ENCODE measurements around the gene GPR137. TPM values are rescaled to one million over a fixed set of nuclear protein-coding genes. Genes with fewer than 3 reads are reported as not detected.

GPR137 gene
- total RNA-seq, 1 donor from 2014 or later = 56.5 TPM

DNA sequence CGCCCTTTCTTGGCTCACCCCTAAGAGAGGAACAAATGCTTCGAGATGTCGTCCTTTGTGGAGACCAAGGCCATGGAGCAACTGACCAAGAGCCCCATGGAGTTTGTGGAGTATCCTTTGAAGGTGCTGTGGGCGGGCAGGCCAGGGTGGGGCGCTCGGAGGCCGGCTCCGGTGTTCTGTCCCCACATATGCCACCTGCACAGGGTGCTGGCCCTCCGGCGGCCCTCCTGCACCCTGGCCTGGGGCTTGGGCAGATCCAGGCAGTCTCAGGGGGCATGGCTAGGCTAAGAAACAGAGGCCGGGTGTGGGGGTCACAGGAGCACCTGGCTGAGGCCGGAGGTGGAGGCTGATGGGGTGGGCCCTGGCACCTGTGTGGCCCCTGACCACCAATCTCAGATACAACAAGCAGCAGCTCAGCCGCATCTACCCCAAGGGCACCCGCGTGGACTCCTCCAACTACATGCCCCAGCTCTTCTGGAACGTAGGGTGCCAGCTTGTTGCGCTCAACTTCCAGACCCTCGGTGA, 24.0 kb upstream of the GPR137 start:
- DNase-seq (ENCODE audit: low spot score, unreplicated experiment) = no peak
- Mint-ChIP-seq H3K9me3 (ENCODE audit: low read depth) (no peaks in the 10 kb centered on the region), H3K27me3 (no peaks in the 10 kb centered on the region), H3K36me3 (ENCODE audit: insufficient read depth) (peaks cover 17% of the 10 kb centered on the region), H3K27ac (no peak overlapping the region), H3K4me1 (ENCODE audit: low read depth) (no peaks in the 10 kb centered on the region), H3K4me3 (ENCODE audit: low read depth) (no peak overlapping the region)
- TF ChIP-seq, protein P1, sequence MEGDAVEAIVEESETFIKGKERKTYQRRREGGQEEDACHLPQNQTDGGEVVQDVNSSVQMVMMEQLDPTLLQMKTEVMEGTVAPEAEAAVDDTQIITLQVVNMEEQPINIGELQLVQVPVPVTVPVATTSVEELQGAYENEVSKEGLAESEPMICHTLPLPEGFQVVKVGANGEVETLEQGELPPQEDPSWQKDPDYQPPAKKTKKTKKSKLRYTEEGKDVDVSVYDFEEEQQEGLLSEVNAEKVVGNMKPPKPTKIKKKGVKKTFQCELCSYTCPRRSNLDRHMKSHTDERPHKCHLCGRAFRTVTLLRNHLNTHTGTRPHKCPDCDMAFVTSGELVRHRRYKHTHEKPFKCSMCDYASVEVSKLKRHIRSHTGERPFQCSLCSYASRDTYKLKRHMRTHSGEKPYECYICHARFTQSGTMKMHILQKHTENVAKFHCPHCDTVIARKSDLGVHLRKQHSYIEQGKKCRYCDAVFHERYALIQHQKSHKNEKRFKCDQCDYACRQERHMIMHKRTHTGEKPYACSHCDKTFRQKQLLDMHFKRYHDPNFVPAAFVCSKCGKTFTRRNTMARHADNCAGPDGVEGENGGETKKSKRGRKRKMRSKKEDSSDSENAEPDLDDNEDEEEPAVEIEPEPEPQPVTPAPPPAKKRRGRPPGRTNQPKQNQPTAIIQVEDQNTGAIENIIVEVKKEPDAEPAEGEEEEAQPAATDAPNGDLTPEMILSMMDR (IDR thresholded peaks at IDR 0.05; ENCODE audit: unreplicated experiment) = no peak

DNA sequence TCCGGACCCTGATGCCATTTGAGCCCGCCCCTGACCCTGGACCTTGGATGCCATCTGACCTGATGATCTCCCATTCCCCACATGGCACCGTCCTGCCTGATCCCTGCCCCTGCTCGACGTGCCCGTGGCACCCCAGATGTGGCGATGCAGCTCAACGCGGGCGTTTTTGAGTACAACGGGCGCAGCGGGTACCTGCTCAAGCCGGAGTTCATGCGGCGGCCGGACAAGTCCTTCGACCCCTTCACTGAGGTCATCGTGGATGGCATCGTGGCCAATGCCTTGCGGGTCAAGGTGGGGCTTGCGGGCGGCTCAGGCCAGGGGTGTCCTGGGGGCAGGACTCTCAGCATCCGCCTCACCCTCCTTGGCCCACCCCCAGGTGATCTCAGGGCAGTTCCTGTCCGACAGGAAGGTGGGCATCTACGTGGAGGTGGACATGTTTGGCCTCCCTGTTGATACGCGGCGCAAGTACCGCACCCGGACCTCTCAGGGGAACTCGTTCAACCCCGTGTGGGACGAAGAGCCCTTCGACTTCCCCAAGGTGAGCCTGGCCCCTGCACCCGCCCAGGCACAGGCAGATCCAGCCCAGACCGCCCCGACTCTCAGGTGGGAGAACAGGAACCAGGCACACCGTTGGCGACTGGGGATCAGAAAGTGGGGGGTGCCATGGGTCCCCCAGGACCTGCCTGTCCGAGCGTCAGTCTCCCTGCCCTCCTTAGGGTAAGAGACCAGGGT, 23.2 kb upstream of the GPR137 start:
- H3K4me3 Mint-ChIP-seq (ENCODE audit: low read depth) = no peak overlapping the region
- DNase-seq (ENCODE audit: low spot score, unreplicated experiment) = no peak
- no peak overlapping the region for H3K27ac Mint-ChIP-seq
- no peaks in the 10 kb centered on the region for H3K4me1 Mint-ChIP-seq (ENCODE audit: low read depth)
- TF ChIP-seq, protein P1 (IDR thresholded peaks at IDR 0.05; ENCODE audit: unreplicated experiment) = no peak
- H3K27me3 Mint-ChIP-seq = no peaks in the 10 kb centered on the region
- peaks cover 17% of the 10 kb centered on the region for H3K36me3 Mint-ChIP-seq (ENCODE audit: insufficient read depth)
- H3K9me3 Mint-ChIP-seq (ENCODE audit: low read depth) = no peaks in the 10 kb centered on the region

DNA sequence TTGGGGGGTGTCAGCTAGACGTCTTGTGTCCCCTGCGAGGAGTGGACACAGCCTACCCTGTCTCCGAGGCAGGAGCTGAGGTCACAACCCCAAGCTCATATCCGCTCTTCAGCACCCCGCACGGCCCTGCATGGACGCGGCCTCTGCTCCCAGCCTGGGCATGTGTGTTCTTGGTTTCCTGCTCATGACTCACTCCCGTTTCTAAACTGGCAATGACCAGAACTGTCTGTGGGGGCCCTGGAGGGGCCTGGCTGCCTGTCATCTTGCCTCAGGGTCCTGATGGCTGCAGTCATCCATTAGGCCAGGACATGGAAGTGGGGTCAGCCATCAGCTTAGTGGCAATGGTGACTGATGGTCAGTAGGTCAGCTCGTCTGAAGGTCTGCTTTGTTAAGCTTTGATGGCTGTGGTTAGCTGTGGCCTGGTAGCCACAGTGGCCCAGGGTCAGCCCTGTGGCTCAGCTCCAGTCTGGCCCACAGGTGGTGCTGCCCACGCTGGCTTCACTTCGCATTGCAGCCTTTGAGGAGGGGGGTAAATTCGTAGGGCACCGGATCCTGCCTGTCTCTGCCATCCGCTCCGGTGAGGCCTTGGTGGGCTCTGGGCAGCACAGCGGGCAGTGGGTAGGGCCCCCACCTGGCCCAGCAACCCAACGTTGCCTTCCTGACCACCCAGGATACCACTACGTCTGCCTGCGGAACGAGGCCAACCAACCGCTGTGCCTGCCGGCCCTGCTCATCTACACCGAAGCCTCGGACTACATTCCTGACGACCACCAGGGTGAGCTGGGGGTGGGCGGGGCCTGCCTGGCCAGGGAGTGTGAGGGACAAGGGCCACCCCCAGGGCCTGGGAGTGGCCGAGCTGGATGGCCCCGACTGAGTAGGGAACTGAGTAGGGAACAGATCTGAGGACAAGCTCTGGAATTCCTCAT, 22.4 kb upstream of the GPR137 start:
- peaks cover 15% of the 10 kb centered on the region for H3K36me3 Mint-ChIP-seq (ENCODE audit: insufficient read depth)
- no peaks in the 10 kb centered on the region for H3K4me1 Mint-ChIP-seq (ENCODE audit: low read depth)
- no peak overlapping the region for H3K27ac Mint-ChIP-seq
- no peak overlapping the region for H3K4me3 Mint-ChIP-seq (ENCODE audit: low read depth)
- no peaks in the 10 kb centered on the region for H3K27me3 Mint-ChIP-seq
- no peak for DNase-seq (ENCODE audit: low spot score, unreplicated experiment)
- no peaks in the 10 kb centered on the region for H3K9me3 Mint-ChIP-seq (ENCODE audit: low read depth)
- TF ChIP-seq, protein P1 (IDR thresholded peaks at IDR 0.05; ENCODE audit: unreplicated experiment) = no peak

DNA sequence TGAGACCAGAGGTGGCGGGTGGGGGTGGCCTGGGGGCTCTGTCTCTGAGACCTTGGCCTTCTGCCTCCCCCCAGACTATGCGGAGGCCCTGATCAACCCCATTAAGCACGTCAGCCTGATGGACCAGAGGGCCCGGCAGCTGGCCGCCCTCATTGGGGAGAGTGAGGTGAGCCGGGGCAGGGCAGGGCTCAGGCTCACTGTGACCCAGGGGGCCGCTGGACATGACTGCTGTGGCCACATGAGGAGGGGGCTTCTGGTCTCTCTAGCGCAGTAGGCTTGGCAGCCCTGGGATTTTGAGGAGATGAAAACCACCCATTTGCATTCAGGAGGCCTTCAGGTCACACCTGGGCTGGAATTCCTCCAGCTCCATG, 21.7 kb upstream of the GPR137 start:
- Mint-ChIP-seq H3K4me3 (ENCODE audit: low read depth) (no peak overlapping the region), H3K27ac (no peak overlapping the region), H3K27me3 (no peaks in the 10 kb centered on the region), H3K9me3 (ENCODE audit: low read depth) (no peaks in the 10 kb centered on the region), H3K4me1 (ENCODE audit: low read depth) (peaks cover 3% of the 10 kb centered on the region), H3K36me3 (ENCODE audit: insufficient read depth) (peaks cover 15% of the 10 kb centered on the region)
- TF ChIP-seq, protein P1 (IDR thresholded peaks at IDR 0.05; ENCODE audit: unreplicated experiment) = no peak
- DNase-seq (ENCODE audit: low spot score, unreplicated experiment) = no peak

DNA sequence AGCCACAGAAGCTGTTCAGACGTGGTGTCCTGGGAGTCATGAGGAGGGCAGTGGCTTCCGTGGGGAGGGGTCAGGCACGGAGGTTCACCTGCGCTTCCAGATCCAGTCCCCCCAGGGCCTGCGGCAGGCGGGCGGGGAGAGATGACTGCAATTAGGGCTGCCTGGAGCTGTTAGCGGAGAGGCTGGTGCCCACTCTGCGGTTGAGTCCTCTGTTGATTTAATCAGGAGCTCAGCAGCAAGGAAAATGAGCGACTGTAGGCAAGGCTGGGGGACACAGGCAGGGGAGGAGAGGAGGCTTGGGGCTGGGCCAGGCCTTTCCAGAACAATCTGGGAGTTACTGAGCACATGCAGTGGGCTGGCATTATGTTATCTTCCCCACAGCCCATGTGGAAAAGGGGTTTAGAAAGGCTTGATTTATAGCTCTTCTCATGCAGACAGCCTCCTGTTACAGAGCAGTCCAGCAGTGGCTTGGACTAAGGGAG, 21.2 kb upstream of the GPR137 start:
- Mint-ChIP-seq H3K27ac (no peak overlapping the region), H3K4me1 (ENCODE audit: low read depth) (peaks cover 5% of the 10 kb centered on the region), H3K27me3 (no peaks in the 10 kb centered on the region), H3K9me3 (ENCODE audit: low read depth) (no peaks in the 10 kb centered on the region), H3K36me3 (ENCODE audit: insufficient read depth) (peaks cover 14% of the 10 kb centered on the region), H3K4me3 (ENCODE audit: low read depth) (no peak overlapping the region)
- DNase-seq (ENCODE audit: low spot score, unreplicated experiment) = no peak
- TF ChIP-seq, protein P1 (IDR thresholded peaks at IDR 0.05; ENCODE audit: unreplicated experiment) = no peak

Data from progenitor cell of endocrine pancreas (in vitro differentiated cells).